HuH-7 (cell line): ENCODE measurements around the gene DCANP1.

Experiments
- DNase-seq: peaks from one replicate; pipeline ENCODE4 v3.0.0; 2011; ENCODE audit warnings: low spot score

Gene DCANP1

GRCh38 chr5:135478938-135479337 is 31.8 kb upstream of the DCANP1 start:
- DNase-seq, result no peak

GRCh38 chr5:135477613-135478066 is 30.5 kb upstream of the DCANP1 start:
- no peak for DNase-seq

DNA sequence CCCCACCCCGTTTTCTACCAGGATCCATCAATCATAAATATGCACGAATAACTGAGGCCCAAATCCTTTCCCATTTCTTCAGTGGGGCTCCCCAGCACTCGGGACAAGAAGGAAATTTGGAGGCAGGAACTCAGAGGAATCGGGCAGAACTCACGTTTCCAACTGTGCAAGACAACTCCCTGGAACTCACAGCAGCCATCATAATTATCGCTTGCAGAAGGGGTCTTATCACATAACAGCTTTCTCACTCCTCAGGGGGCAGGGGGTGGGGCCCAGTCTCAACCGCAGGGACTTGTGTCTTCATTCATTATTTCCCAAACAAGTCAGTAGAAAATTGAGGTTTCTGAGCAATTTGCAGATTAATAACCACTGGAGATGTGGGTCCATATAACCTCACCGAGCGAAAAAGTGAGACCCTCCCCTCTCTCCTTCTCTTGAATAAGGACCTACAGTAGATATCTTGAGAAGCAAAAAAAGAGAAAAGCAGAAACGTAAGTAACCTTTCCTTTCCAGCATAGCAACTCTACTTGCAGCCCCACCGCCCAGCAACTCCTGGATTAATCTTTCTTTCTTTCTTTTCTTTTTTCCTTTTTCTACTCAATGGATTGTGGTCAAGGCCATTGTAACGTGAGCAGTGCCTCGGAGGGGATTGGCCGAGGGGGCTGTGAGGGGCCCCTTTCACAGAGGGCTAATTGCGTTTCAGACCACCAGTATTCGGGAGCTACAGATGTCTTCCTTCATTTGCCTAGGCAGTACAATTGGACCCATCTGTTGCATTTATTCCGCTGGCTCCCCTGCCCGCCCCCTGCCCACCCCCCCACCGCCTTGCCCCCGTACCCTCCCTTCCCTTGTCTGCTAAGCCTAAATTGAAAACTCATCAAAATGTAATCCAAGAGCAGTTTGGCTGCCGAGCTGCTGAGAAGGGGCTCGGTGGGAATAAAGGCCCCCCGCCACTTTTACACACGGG is 29.8 kb upstream of the DCANP1 start:
- no peak for DNase-seq

DNA sequence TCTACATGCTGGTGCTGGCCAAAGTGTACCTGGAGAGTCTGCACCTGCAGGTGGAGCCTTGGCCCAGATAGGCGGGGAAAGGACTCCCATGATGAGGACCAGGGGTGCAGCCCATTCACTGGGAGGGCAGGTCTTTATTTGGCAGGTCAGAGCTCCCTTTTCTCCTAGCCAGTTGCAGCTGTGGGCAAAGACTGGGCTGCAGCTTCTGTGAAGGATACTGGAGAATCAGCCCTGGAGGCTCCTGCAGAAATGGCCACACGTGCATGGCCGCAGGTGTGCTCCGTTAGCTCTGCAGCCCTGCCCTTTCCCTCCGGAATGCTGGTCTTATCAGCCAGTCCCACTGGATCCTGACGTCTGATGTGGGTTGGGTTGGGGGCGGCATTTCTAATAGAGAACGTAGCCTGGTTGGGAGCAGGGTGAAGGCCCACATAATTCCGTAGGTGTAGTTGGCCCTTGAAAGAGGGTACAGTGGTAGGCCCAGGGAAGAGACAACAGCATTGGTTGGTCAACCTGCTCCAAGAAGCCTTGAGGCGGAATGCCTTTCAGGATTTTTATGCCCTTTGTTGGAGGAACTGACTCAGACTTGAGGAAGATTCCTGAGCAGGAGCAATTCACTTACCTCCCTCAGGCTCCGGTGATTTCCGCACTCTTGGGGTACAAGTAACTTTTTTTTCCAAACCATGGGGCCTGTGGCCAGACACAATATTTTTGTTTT is 27.0 kb upstream of the DCANP1 start:
- DNase-seq, result no peak

DNA sequence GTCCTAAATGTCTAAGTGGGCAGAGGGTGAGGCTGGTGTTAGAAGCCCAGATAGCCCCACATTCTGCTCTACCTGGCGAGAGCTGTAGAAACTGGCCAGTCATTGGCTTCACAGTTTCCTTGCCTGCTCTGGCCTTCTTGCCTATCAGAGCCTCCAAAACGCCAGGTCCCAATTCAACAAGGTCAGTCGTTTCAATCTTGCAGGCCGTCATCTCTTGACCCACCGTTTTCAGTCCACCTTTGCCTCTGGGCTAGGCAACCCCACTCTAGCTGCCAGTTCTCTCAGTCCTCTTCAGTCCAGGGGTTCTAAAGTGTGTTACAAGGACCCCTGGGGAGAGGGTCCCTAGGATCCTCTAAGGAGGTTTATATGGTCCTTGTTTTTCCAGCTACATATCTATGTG is 25.0 kb upstream of the DCANP1 start:
- DNase-seq, result no peak

GRCh38 chr5:135471726-135472125 is 24.6 kb upstream of the DCANP1 start:
- no peak for DNase-seq

DNA sequence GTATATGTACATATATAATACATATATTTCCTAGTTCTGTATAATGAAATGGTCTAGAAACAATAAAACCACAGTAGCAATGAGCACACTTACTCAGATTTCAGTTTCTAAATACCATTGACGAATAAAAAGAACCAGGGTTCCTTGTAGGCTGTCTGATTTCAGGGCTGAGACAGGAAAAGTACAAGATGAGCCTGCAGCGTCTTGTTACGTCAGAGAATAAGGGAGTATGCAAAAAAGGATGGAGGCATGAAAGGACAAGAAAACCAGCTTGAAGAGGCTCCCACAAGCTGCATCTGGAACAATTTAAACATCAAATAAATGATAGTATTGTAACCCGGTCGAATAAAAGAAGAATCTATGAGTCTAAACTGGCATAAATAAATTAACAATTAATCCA is 22.8 kb upstream of the DCANP1 start:
- DNase-seq, result no peak

DNA sequence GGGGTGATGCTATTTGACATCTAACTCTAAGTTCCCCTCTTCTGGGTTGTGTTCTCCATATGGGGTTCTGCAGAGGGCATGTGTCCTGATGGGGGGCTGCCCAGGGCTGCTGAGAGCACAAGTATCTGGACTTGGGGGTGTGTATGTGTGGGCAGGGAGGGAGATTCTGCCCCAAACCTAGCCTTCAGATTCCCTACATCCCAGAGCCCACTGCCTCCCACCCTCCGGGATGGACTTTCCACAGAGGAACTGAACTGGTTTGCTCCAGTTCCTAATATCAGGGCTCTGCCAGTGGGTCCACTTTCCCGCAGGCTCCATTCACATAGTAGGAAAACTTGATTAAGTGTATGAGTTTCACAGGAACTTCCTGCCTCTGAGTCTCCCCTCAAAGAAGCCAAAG is 21.4 kb upstream of the DCANP1 start:
- no peak for DNase-seq

- DNase-seq, result no peak
Observed at GRCh38 chr5:135467871-135468485, 20.8 kb upstream of the DCANP1 start.

GRCh38 chr5:135467051-135467625 is 20.0 kb upstream of the DCANP1 start:
- DNase-seq, result no peak

DNA sequence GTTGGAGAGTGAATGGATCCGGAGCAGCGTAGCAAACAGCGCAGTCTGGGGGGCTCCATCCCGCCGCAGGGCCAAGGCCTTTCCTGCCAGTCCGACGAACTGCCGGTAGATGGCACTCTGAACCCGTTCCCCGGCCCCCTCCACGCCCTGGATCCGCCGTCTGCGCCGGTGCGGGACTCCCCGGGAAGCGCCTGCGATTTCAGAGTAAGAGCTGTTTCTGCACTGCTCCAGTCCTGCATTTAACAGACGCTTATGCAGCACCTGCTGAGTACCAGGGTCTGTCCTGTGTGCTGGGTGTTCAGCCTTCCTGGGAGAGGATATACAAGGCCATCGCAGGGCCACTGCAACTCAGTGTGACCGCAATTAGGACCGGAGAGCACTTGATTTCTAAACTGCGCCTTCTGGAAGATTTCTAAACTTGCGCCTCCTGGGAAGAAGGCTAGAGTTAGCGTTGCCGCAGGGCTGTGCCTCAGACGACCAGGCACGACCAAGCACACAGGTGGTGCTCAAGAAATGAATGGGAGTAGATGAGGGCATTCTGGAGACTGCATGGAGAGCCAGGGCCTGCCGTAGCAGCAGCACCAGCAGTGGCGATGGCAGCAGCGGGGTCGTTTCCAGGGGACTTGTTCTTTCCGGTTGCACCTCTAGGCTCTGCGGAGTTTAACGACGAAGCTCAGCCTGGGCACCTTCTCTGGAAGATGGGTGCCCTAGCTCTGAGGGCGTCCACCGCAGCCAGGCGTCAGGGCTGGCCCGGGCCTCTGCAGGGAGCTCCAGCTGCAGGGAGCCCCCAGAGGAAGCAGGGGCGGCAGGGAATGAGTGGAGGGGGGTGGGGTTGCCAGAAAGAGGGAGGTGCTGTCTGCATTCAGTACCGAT is 19.3 kb upstream of the DCANP1 start:
- DNase-seq, result peak; percentile 79

DNA sequence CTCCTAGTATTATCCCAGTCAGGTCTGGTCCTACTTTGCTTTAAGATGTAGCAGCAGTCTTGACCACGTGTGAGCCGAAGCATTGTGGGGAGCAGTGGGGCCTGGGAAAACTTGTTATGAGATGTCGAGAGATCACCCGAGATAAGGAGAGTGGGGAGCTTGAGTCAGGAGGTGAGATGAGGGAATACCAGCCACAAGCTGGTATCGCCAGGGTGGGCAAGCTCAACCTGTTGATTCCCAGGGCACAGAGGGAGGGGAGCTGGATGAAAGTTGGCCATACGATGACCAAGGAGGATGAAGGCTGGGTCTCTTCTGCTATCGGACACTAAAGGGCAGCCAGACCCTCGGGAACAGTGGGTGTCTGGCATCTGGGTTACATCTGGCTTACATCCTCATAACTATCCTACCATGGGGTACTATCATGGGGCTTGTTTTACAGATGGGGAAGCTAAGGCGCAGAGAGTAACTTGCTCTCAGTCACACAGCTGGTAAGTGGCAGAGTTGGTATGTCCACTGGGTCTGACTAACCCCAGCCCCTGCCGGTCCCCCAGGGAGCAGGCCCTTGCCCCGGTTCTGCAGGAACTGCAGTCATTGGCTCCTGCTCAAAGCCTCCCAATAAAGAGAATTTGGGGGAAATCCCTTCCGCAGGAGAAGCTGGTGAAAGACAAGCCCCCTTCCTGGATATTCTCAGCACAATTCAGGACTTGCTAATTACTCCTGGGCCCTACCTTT is 18.4 kb upstream of the DCANP1 start:
- DNase-seq, result no peak

DNA sequence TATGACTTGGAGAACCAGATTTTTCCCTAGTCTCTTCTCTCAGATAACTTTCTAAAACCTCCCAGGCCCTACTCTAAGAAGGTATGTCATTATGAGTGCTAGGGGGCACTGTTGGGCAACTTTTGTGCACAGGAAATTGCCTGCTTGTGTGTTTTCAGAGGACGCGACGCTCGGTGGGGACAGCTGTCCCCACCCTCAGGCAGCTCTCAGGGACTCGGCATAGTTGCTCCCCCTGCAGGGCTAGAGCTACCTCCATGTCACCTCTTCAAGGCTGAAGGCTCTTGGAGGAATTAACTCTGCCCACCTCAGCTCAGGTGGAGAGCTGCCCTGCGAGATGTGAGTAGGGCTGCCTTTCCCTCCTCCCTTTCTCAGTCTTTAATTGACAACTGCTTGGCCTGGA is 15.2 kb upstream of the DCANP1 start:
- peak; percentile 78 for DNase-seq

- no peak for DNase-seq
Observed at GRCh38 chr5:135461481-135462151, 14.5 kb upstream of the DCANP1 start.

GRCh38 chr5:135460246-135461033 is 13.3 kb upstream of the DCANP1 start:
- no peak for DNase-seq

DNA sequence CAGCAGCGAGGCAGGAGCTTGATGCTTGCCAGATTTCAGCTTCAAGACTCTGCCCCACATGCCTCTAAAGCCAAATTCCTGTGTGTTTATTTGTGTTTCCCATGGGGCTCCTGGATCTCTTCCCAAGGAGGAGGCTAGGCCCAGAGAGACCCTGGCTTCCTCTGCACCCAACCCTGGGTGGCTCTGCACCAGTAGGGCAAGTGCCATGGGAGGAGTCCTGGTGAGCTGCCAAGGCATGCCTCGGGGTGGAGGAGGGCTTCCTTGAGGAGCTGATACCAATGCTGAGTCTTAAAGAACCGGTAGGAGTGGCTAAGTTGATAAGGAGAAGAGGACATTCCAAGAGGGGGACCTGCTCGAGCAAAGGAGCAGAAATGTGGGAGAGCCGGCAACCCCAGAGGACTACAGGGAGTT is 11.8 kb upstream of the DCANP1 start:
- no peak for DNase-seq

DNA sequence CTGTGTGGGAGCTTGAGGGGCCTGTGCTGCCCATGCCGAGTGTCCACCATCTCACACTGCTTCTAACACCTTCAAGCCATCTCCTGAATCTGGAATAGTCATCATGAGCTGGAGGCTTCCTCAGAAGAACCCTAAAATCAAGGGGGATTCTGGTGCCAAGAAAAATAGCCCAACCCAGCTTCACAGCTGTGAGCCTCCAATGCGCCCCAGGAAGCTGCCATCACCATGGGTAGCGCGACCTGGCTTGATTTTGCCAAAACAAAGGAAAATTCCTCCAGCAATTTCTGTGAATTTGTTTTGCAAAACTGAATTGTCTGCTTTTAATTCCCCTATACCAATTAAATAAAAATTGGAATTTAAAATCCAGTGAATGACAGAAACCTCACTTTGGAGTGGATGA is 11.2 kb upstream of the DCANP1 start:
- no peak for DNase-seq

DNA sequence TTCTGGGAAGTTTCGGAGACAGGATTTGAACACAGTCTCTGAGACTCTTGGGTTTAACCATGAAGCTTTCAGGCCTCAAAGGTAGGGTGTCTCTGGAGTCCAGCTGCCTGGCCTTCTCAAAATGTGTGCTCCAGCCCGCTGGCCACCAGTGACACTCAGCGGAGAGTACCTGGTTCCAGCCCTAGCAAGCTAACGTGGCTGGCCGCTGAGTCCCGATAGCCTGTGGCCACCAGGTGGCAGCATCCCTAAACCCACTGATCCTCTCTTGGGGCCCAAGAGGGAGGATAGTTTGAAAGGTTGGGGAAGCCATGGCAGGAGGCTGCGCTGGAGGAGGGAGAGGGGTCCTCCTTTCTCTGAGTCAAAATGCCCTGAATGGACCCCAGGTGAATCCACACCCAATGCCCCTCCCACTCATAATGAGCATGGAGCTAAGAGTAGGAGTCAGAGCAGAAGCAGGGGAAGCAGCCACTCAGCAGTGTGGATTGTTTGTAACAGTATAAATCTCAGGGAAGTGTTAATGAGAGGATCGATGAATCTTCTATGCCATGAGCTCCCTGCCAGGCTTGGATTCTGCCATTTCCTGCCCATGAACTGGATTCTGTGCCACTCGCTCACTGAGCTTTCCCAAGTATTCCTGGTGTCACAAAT is 10.4 kb upstream of the DCANP1 start:
- peak; percentile 80 for DNase-seq
